ENCODE results near the gene ZNF664.
"Not testable (repeated sequence)": the region's sequence is repeated elsewhere in the genome, so short reads cannot be mapped to it uniquely, and the experiment has no call there.

The ZNF664 gene

GRCh38 chr12:123942238-123942653, 30.8 kb upstream of the ZNF664 start:
- Histone ChIP-seq H3K27ac (ENCODE audit: low read depth, low read length, severe bottlenecking) (no peak overlapping the region), H3K36me3 (ENCODE audit: control insufficient read depth, insufficient read depth, low read length) (peaks cover 57% of the 10 kb centered on the region), H3K4me1 (ENCODE audit: control insufficient read depth, insufficient read depth, low read length, poor library complexity, severe bottlenecking) (peaks cover 12% of the 10 kb centered on the region), H3K9me3 (ENCODE audit: control insufficient read depth, low read length) (peaks cover 8% of the 10 kb centered on the region), H3K4me3 (ENCODE audit: extremely low read depth, insufficient read depth, low read length, poor library complexity, severe bottlenecking) (no peak overlapping the region)
- 94 to 95% methylated on average over 9 of the region's 10 CpGs for WGBS, 2 experiments (ENCODE audit: insufficient coverage in 2 of 2)

- WGBS, 2 experiments (ENCODE audit: insufficient coverage in 2 of 2) = 93 to 94% methylated on average over 15 to 16 of the region's 16 CpGs
- Histone ChIP-seq H3K9me3 (ENCODE audit: control insufficient read depth, low read length) (peaks cover 8% of the 10 kb centered on the region), H3K27ac (ENCODE audit: low read depth, low read length, severe bottlenecking) (no peak overlapping the region), H3K4me1 (ENCODE audit: control insufficient read depth, insufficient read depth, low read length, poor library complexity, severe bottlenecking) (peaks cover 11% of the 10 kb centered on the region), H3K36me3 (ENCODE audit: control insufficient read depth, insufficient read depth, low read length) (peaks cover 57% of the 10 kb centered on the region), H3K4me3 (ENCODE audit: extremely low read depth, insufficient read depth, low read length, poor library complexity, severe bottlenecking) (no peak overlapping the region)
Measured at GRCh38 chr12:123942911-123943648, 29.9 kb upstream of the ZNF664 start.

- Histone ChIP-seq H3K27ac (ENCODE audit: low read depth, low read length, severe bottlenecking) (no peak overlapping the region), H3K36me3 (ENCODE audit: control insufficient read depth, insufficient read depth, low read length) (peaks cover 57% of the 10 kb centered on the region), H3K9me3 (ENCODE audit: control insufficient read depth, low read length) (peaks cover 8% of the 10 kb centered on the region), H3K4me3 (ENCODE audit: extremely low read depth, insufficient read depth, low read length, poor library complexity, severe bottlenecking) (no peak overlapping the region), H3K4me1 (ENCODE audit: control insufficient read depth, insufficient read depth, low read length, poor library complexity, severe bottlenecking) (peaks cover 3% of the 10 kb centered on the region)
- 97% methylated on average over 5 of the region's 5 CpGs; no CpG with 5 or more reads in 1 of the 2 experiments for WGBS, 2 experiments (ENCODE audit: insufficient coverage in 2 of 2)
Measured at GRCh38 chr12:123943816-123944215, 29.2 kb upstream of the ZNF664 start.

- no peak overlapping the region for H3K4me3 ChIP-seq (ENCODE audit: extremely low read depth, insufficient read depth, low read length, poor library complexity, severe bottlenecking)
- 89 to 94% methylated on average over 10 of the region's 10 CpGs for WGBS, 2 experiments (ENCODE audit: insufficient coverage in 2 of 2)
- no peaks in the 10 kb centered on the region for H3K4me1 ChIP-seq (ENCODE audit: control insufficient read depth, insufficient read depth, low read length, poor library complexity, severe bottlenecking)
Measured at GRCh38 chr12:123944696-123945095, 28.3 kb upstream of the ZNF664 start.

GRCh38 chr12:123945287-123946151, 27.5 kb upstream of the ZNF664 start:
- Histone ChIP-seq H3K4me1 (ENCODE audit: control insufficient read depth, insufficient read depth, low read length, poor library complexity, severe bottlenecking) (no peaks in the 10 kb centered on the region), H3K36me3 (ENCODE audit: control insufficient read depth, insufficient read depth, low read length) (peaks cover 45% of the 10 kb centered on the region), H3K27ac (ENCODE audit: low read depth, low read length, severe bottlenecking) (no peak overlapping the region), H3K9me3 (ENCODE audit: control insufficient read depth, low read length) (peaks cover 8% of the 10 kb centered on the region), H3K4me3 (ENCODE audit: extremely low read depth, insufficient read depth, low read length, poor library complexity, severe bottlenecking) (no peak overlapping the region)
- 92 to 93% methylated on average over 20 to 22 of the region's 25 CpGs for WGBS, 2 experiments (ENCODE audit: insufficient coverage in 2 of 2)

More at GRCh38 chr12:123944696-123945095, 28.3 kb upstream of the ZNF664 start:
- Histone ChIP-seq H3K36me3 (ENCODE audit: control insufficient read depth, insufficient read depth, low read length) (peaks cover 51% of the 10 kb centered on the region), H3K27ac (ENCODE audit: low read depth, low read length, severe bottlenecking) (no peak overlapping the region), H3K9me3 (ENCODE audit: control insufficient read depth, low read length) (peaks cover 8% of the 10 kb centered on the region)

GRCh38 chr12:123946152-123946515, 26.9 kb upstream of the ZNF664 start:
- peaks cover 8% of the 10 kb centered on the region for H3K9me3 ChIP-seq (ENCODE audit: control insufficient read depth, low read length)
- no peak overlapping the region for H3K4me3 ChIP-seq (ENCODE audit: extremely low read depth, insufficient read depth, low read length, poor library complexity, severe bottlenecking)
- WGBS, 2 experiments (ENCODE audit: insufficient coverage in 2 of 2) = 90 to 94% methylated on average over 4 to 7 of the region's 8 CpGs
- peaks cover 43% of the 10 kb centered on the region for H3K36me3 ChIP-seq (ENCODE audit: control insufficient read depth, insufficient read depth, low read length)
- no peak overlapping the region for H3K27ac ChIP-seq (ENCODE audit: low read depth, low read length, severe bottlenecking)
- H3K4me1 ChIP-seq (ENCODE audit: control insufficient read depth, insufficient read depth, low read length, poor library complexity, severe bottlenecking) = no peaks in the 10 kb centered on the region

GRCh38 chr12:123946516-123947505, 26.2 kb upstream of the ZNF664 start:
- H3K36me3 ChIP-seq (ENCODE audit: control insufficient read depth, insufficient read depth, low read length) = peaks cover 37% of the 10 kb centered on the region
- H3K9me3 ChIP-seq (ENCODE audit: control insufficient read depth, low read length); H3K4me3 ChIP-seq (ENCODE audit: extremely low read depth, insufficient read depth, low read length, poor library complexity, severe bottlenecking); H3K27ac ChIP-seq (ENCODE audit: low read depth, low read length, severe bottlenecking); H3K4me1 ChIP-seq (ENCODE audit: control insufficient read depth, insufficient read depth, low read length, poor library complexity, severe bottlenecking): not testable (repeated sequence)
- 95 to 98% methylated on average over 18 to 19 of the region's 35 CpGs for WGBS, 2 experiments (ENCODE audit: insufficient coverage in 2 of 2)

- not testable (repeated sequence) for H3K4me3 ChIP-seq (ENCODE audit: extremely low read depth, insufficient read depth, low read length, poor library complexity, severe bottlenecking); H3K9me3 ChIP-seq (ENCODE audit: control insufficient read depth, low read length); H3K27ac ChIP-seq (ENCODE audit: low read depth, low read length, severe bottlenecking); H3K4me1 ChIP-seq (ENCODE audit: control insufficient read depth, insufficient read depth, low read length, poor library complexity, severe bottlenecking)
- 96% methylated on average over 6 of the region's 7 CpGs; no CpG with 5 or more reads in 1 of the 2 experiments for WGBS, 2 experiments (ENCODE audit: insufficient coverage in 2 of 2)
- peaks cover 30% of the 10 kb centered on the region for H3K36me3 ChIP-seq (ENCODE audit: control insufficient read depth, insufficient read depth, low read length)
Measured at GRCh38 chr12:123947531-123947930, 25.5 kb upstream of the ZNF664 start.

GRCh38 chr12:123948401-123948795, 24.6 kb upstream of the ZNF664 start:
- H3K9me3 ChIP-seq (ENCODE audit: control insufficient read depth, low read length) = no peaks in the 10 kb centered on the region
- no peak overlapping the region for H3K27ac ChIP-seq (ENCODE audit: low read depth, low read length, severe bottlenecking)
- H3K4me3 ChIP-seq (ENCODE audit: extremely low read depth, insufficient read depth, low read length, poor library complexity, severe bottlenecking) = no peak overlapping the region
- WGBS, 2 experiments (ENCODE audit: insufficient coverage in 2 of 2) = 79 to 90% methylated on average over 10 to 11 of the region's 11 CpGs
- peaks cover 21% of the 10 kb centered on the region for H3K36me3 ChIP-seq (ENCODE audit: control insufficient read depth, insufficient read depth, low read length)
- H3K4me1 ChIP-seq (ENCODE audit: control insufficient read depth, insufficient read depth, low read length, poor library complexity, severe bottlenecking) = no peaks in the 10 kb centered on the region
